HEK293 (cell line): ENCODE data around the gene FAM120B.

Experiments
- CTCF ChIA-PET: fragments of 350-600 bp; formaldehyde crosslinking; extraction: SDS; loops from one replicate; lab custom pipeline; 2021; ENCODE audit warnings: antibody characterized with exemption; lab: Yijun Ruan, JAX
- POLR2A ChIA-PET: fragments of 300-600 bp; formaldehyde crosslinking; extraction: SDS; loops from one replicate; lab custom pipeline; 2020; ENCODE audit warnings: antibody characterized with exemption, inconsistent platforms; lab: Yijun Ruan, JAX
- H3K27ac ChIP-seq: fragments of 200-500 bp; sonication (Bioruptor generic); 2 replicates; pipeline ENCODE4 v1.5.1; 2014; ENCODE audit warnings: low read depth, low read length, control low read depth, inconsistent platforms; ENCODE audit errors: extremely low read depth
- H3K36me3 ChIP-seq, 2 experiments: fragments of 200-500 bp in 1 of 2; sonication (Bioruptor generic) in 1 of 2; 1 replicate in 1 of 2; 2 replicates in 1 of 2; pipeline ENCODE4 v1.5.1; 2014 to 2017; ENCODE audit warnings: inconsistent platforms in 2 of 2, low read length in 2 of 2; ENCODE audit not compliant: control insufficient read depth in 2 of 2, insufficient read depth in 1 of 2
- H3K4me1 ChIP-seq: fragments of 200-500 bp; sonication (Bioruptor generic); 2 replicates; pipeline ENCODE4 v1.5.1; 2014; ENCODE audit warnings: mild to moderate bottlenecking, low read length, inconsistent platforms; ENCODE audit not compliant: control insufficient read depth, insufficient read depth
- H3K4me3 ChIP-seq: 2 replicates; pipeline ENCODE4 v1.5.1; 2011; ENCODE audit warnings: low read depth, mild to moderate bottlenecking, control low read depth, low read length, moderate library complexity
- H3K9me3 ChIP-seq: fragments of 200-500 bp; sonication (Bioruptor generic); 2 replicates; pipeline ENCODE4 v1.5.1; 2014; ENCODE audit warnings: low read depth, low read length, inconsistent platforms; ENCODE audit not compliant: control insufficient read depth, insufficient read depth
- BCL6B ChIP-seq: fragments of 450-650 bp; formaldehyde crosslinking; IDR thresholded peaks from 2 replicates; pipeline ENCODE4 v1.5.1; 2017; ENCODE audit warnings: missing biosample characterization, missing genetic modification characterization
- GLI4 ChIP-seq: fragments of 450-650 bp; formaldehyde crosslinking; IDR thresholded peaks from 2 replicates; pipeline ENCODE4 v1.5.1; 2016; ENCODE audit warnings: missing biosample characterization, missing genetic modification characterization
- SCRT1 ChIP-seq: fragments of 450-650 bp; formaldehyde crosslinking; IDR thresholded peaks from 2 replicates; pipeline ENCODE4 v1.5.1; 2016; ENCODE audit warnings: missing biosample characterization, missing genetic modification characterization, borderline replicate concordance
- SP3 ChIP-seq: fragments of 450-650 bp; formaldehyde crosslinking; IDR thresholded peaks from 2 replicates; pipeline ENCODE4 v1.5.1; 2016; ENCODE audit warnings: missing biosample characterization, missing genetic modification characterization
- WT1 ChIP-seq: fragments of 450-650 bp; formaldehyde crosslinking; IDR thresholded peaks from 2 replicates; pipeline ENCODE4 v1.5.1; 2016; ENCODE audit warnings: missing biosample characterization, missing genetic modification characterization
- ZBTB1 ChIP-seq: fragments of 450-650 bp; formaldehyde crosslinking; IDR thresholded peaks from 2 replicates; pipeline ENCODE4 v1.5.1; 2016; ENCODE audit warnings: missing biosample characterization, missing genetic modification characterization
- ZBTB20 ChIP-seq: fragments of 450-650 bp; formaldehyde crosslinking; IDR thresholded peaks from 2 replicates; pipeline ENCODE4 v1.5.1; 2016; ENCODE audit warnings: missing biosample characterization, missing genetic modification characterization
- ZEB2 ChIP-seq: fragments of 450-650 bp; formaldehyde crosslinking; IDR thresholded peaks from 2 replicates; pipeline ENCODE4 v1.5.1; 2016; ENCODE audit warnings: missing biosample characterization, missing genetic modification characterization
- ZFP69B ChIP-seq: fragments of 450-650 bp; formaldehyde crosslinking; IDR thresholded peaks from 2 replicates; pipeline ENCODE4 v1.5.1; 2016; ENCODE audit warnings: missing biosample characterization, missing genetic modification characterization
- ZNF112 ChIP-seq: fragments of 450-650 bp; formaldehyde crosslinking; IDR thresholded peaks from 2 replicates; pipeline ENCODE4 v1.5.0; 2017; ENCODE audit warnings: missing biosample characterization, missing genetic modification characterization
- ZNF157 ChIP-seq: fragments of 450-650 bp; formaldehyde crosslinking; IDR thresholded peaks from 2 replicates; pipeline ENCODE4 v1.5.1; 2016; ENCODE audit warnings: missing biosample characterization, missing genetic modification characterization
- ZNF184 ChIP-seq: fragments of 450-650 bp; IDR thresholded peaks from 2 replicates; pipeline ENCODE4 v1.5.1; 2018; ENCODE audit warnings: missing biosample characterization, mild to moderate bottlenecking, missing genetic modification characterization
- ZNF2 ChIP-seq: fragments of 450-650 bp; formaldehyde crosslinking; IDR thresholded peaks from 2 replicates; pipeline ENCODE4 v1.5.1; 2016; ENCODE audit warnings: missing biosample characterization, missing genetic modification characterization
- ZNF239 ChIP-seq: fragments of 450-650 bp; formaldehyde crosslinking; IDR thresholded peaks from 2 replicates; pipeline ENCODE4 v1.5.1; 2016; ENCODE audit warnings: missing biosample characterization, missing genetic modification characterization
- ZNF274 ChIP-seq, 2 experiments: fragments of 200-500 bp in 1 of 2; fragments of 450-650 bp in 1 of 2; sonication (Bioruptor generic) in 1 of 2; formaldehyde crosslinking in 1 of 2; IDR thresholded peaks; 2 replicates each; pipeline versions ENCODE4 v1.5.1 to v1.6.1; 2014 to 2016; ENCODE audit warnings: borderline replicate concordance in 1 of 2, inconsistent platforms in 1 of 2, low read length in 1 of 2, missing biosample characterization in 1 of 2, missing genetic modification characterization in 1 of 2
- ZNF423 ChIP-seq: fragments of 450-650 bp; formaldehyde crosslinking; IDR thresholded peaks from 2 replicates; pipeline ENCODE4 v1.5.1; 2016; ENCODE audit warnings: missing biosample characterization, missing genetic modification characterization
- ZNF529 ChIP-seq: fragments of 450-650 bp; formaldehyde crosslinking; IDR thresholded peaks from 2 replicates; pipeline ENCODE4 v1.5.1; 2017; ENCODE audit warnings: missing genetic modification characterization, missing biosample characterization; ENCODE audit not compliant: insufficient replicate concordance
- ZNF580 ChIP-seq: fragments of 450-650 bp; formaldehyde crosslinking; IDR thresholded peaks from 2 replicates; pipeline ENCODE4 v1.5.1; 2016; ENCODE audit warnings: missing biosample characterization, missing genetic modification characterization
- ZNF639 ChIP-seq: fragments of 450-650 bp; formaldehyde crosslinking; IDR thresholded peaks from 2 replicates; pipeline ENCODE4 v1.5.1; 2016; ENCODE audit warnings: missing biosample characterization, missing genetic modification characterization
- ZNF654 ChIP-seq: fragments of 450-650 bp; formaldehyde crosslinking; IDR thresholded peaks from 2 replicates; pipeline ENCODE4 v1.5.1; 2016; ENCODE audit warnings: low read depth, missing biosample characterization, missing genetic modification characterization
- ZNF677 ChIP-seq: fragments of 450-650 bp; IDR thresholded peaks from 2 replicates; pipeline ENCODE4 v1.5.0; 2018; ENCODE audit warnings: missing biosample characterization, mild to moderate bottlenecking, missing genetic modification characterization, moderate library complexity
- ZNF792 ChIP-seq: fragments of 450-650 bp; formaldehyde crosslinking; IDR thresholded peaks from 2 replicates; pipeline ENCODE4 v1.5.1; 2016; ENCODE audit warnings: missing biosample characterization, missing genetic modification characterization
- TF ChIP-seq, protein P1 (sequence below): fragments of 450-650 bp; formaldehyde crosslinking; IDR thresholded peaks from 2 replicates; pipeline ENCODE4 v1.5.1; 2017; ENCODE audit warnings: missing biosample characterization, missing genetic modification characterization
- TF ChIP-seq, protein P2 (sequence below): fragments of 450-650 bp; formaldehyde crosslinking; optimal IDR thresholded peaks from 2 replicates; pipeline ENCODE3; 2016; ENCODE audit warnings: missing biosample characterization, mild to moderate bottlenecking, missing genetic modification characterization
- TF ChIP-seq, protein P3 (sequence below): fragments of 450-650 bp; formaldehyde crosslinking; IDR thresholded peaks from 2 replicates; pipeline ENCODE4 v1.5.1; 2017; ENCODE audit warnings: missing biosample characterization, mild to moderate bottlenecking, missing genetic modification characterization, moderate library complexity

Gene FAM120B

DNA sequence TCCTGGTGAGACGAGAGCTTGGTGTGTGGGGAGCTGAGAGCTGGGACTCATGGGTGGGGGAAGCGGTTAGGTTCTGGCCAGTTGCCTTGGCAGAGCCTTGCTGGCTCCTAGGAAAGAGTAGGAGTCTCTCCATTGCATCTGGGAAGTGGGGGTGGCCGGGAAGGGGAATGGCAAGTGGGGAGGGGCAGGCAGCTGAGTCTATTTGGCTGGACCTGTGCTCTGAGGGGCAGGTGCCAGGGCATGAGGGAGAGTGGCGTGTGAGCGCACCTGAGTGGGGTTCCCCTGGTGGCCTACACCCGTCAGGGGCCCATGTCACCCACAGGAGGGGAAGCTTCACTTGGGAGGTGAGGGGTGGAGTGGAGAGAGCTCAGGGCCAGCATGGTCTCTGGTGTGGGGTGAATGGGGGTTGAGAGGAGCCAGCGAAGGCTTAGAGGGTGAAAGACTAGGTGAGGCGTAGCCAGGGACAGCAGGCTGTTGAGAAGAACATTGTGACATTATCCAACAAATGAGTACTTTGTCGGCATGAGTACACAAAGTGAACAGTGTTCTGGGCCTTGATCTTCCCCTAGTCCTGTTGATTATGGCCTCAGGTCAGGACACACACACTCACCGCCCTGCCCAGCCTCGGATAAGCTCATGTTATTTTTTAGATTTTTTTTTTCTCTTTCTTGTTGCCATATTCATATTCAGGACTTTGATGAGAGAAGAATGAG is 59.8 kb downstream of the FAM120B start:
- Histone ChIP-seq H3K27ac (no peak overlapping the region), H3K4me3 (no peak overlapping the region), H3K4me1 (no peaks in the 10 kb centered on the region), H3K9me3 (no peaks in the 10 kb centered on the region), H3K36me3 (peaks cover 0 to 92% of the 10 kb centered on the region in 2 experiments; a peak in 2 of 3 replicates)
- TF ChIP-seq ZNF792 (tag by site-specific recombination) (no peak), ZNF654 (tag by site-specific recombination) (no peak), ZNF2 (tag by site-specific recombination) (no peak), ZNF157 (tag by site-specific recombination) (no peak), ZNF274 (IDR thresholded peaks at IDR 0.05; ENCODE audit: low read length) (no peak), ZNF274 (tag by site-specific recombination; IDR thresholded peaks at IDR 0.05; ENCODE audit: borderline replicate concordance) (no peak), SP3 (no peak), GLI4 (tag by site-specific recombination) (no peak), ZFP69B (tag by site-specific recombination) (no peak), ZNF529 (tag by site-specific recombination) (no peak), ZNF677 (tag by site-specific recombination) (no peak), ZBTB1 (no peak), SCRT1 (no peak), ZNF423 (no peak), ZNF184 (tag by site-specific recombination) (no peak), WT1 (no peak), ZNF639 (tag by site-specific recombination) (no peak)
- POLR2A ChIA-PET: no interaction called here
- CTCF ChIA-PET: interaction anchor here (0.6 to 0.8 kb wide), 2 partner anchors 533 to 732 kb away, joined by 3 to 4 read pairs; no protein-coding TSS in a partner anchor

- H3K4me1 ChIP-seq: no peaks in the 10 kb centered on the region
- no peak overlapping the region for H3K4me3 ChIP-seq
- no peaks in the 10 kb centered on the region for H3K9me3 ChIP-seq
- CTCF ChIA-PET: no interaction called here
- H3K36me3 ChIP-seq: peaks cover 0 to 87% of the 10 kb centered on the region in 2 experiments; a peak in 2 of 3 replicates
- POLR2A ChIA-PET: no interaction called here
- TF ChIP-seq, protein P1, sequence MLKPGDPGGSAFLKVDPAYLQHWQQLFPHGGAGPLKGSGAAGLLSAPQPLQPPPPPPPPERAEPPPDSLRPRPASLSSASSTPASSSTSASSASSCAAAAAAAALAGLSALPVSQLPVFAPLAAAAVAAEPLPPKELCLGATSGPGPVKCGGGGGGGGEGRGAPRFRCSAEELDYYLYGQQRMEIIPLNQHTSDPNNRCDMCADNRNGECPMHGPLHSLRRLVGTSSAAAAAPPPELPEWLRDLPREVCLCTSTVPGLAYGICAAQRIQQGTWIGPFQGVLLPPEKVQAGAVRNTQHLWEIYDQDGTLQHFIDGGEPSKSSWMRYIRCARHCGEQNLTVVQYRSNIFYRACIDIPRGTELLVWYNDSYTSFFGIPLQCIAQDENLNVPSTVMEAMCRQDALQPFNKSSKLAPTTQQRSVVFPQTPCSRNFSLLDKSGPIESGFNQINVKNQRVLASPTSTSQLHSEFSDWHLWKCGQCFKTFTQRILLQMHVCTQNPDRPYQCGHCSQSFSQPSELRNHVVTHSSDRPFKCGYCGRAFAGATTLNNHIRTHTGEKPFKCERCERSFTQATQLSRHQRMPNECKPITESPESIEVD (tag by site-specific recombination): peak; percentile 61; the same call in 1 of the 2 replicates
- no peak for TF ChIP-seq ZNF580 (tag by site-specific recombination)
- TF ChIP-seq, all 188 proteins: peak for 1
- H3K27ac ChIP-seq: no peak overlapping the region
These were observed 60.7 kb downstream of the FAM120B start for GRCh38 chr6:170367241-170367640.

GRCh38 chr6:170368544-170368943 is 62.0 kb downstream of the FAM120B start:
- H3K9me3 ChIP-seq: no peaks in the 10 kb centered on the region
- no peak overlapping the region for H3K4me3 ChIP-seq
- CTCF ChIA-PET: interaction anchor here (0.6 to 1.0 kb wide), 2 partner anchors 10 to 46 kb away, joined by 3 to 6 read pairs; no protein-coding TSS in a partner anchor
- no peak overlapping the region for H3K27ac ChIP-seq
- peaks cover 0 to 81% of the 10 kb centered on the region in 2 experiments; a peak in 1 of 3 replicates for H3K36me3 ChIP-seq
- no peaks in the 10 kb centered on the region for H3K4me1 ChIP-seq
- POLR2A ChIA-PET: no interaction called here
- TF ChIP-seq, protein P2, sequence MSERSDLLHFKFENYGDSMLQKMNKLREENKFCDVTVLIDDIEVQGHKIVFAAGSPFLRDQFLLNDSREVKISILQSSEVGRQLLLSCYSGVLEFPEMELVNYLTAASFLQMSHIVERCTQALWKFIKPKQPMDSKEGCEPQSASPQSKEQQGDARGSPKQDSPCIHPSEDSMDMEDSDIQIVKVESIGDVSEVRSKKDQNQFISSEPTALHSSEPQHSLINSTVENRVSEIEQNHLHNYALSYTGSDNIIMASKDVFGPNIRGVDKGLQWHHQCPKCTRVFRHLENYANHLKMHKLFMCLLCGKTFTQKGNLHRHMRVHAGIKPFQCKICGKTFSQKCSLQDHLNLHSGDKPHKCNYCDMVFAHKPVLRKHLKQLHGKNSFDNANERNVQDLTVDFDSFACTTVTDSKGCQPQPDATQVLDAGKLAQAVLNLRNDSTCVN: no peak
- TF ChIP-seq ZNF239 (tag by site-specific recombination) (no peak), ZNF112 (tag by site-specific recombination) (no peak), ZBTB20 (tag by site-specific recombination) (no peak), BCL6B (tag by site-specific recombination) (no peak), ZEB2 (tag by site-specific recombination) (no peak)
- TF ChIP-seq, protein P3, sequence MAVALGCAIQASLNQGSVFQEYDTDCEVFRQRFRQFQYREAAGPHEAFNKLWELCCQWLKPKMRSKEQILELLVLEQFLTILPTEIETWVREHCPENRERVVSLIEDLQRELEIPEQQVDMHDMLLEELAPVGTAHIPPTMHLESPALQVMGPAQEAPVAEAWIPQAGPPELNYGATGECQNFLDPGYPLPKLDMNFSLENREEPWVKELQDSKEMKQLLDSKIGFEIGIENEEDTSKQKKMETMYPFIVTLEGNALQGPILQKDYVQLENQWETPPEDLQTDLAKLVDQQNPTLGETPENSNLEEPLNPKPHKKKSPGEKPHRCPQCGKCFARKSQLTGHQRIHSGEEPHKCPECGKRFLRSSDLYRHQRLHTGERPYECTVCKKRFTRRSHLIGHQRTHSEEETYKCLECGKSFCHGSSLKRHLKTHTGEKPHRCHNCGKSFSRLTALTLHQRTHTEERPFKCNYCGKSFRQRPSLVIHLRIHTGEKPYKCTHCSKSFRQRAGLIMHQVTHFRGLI (tag by site-specific recombination): no peak
